ENCODE data around the gene PDE9A. TPM values are rescaled to one million over a fixed set of nuclear protein-coding genes. Genes with fewer than 3 reads are reported as not detected.

Gene PDE9A
- total RNA-seq, 1 donor from 2014 or later = 16.7 TPM

GRCh38 chr21:42644223-42645208 lies 8.9 kb upstream of the PDE9A start:
- DNase-seq = no peak

GRCh38 chr21:42645211-42646075 lies 8.0 kb upstream of the PDE9A start:
- no peak for DNase-seq

- no peak for DNase-seq
These were observed 7.2 kb upstream of the PDE9A start for GRCh38 chr21:42646076-42646825.

DNA sequence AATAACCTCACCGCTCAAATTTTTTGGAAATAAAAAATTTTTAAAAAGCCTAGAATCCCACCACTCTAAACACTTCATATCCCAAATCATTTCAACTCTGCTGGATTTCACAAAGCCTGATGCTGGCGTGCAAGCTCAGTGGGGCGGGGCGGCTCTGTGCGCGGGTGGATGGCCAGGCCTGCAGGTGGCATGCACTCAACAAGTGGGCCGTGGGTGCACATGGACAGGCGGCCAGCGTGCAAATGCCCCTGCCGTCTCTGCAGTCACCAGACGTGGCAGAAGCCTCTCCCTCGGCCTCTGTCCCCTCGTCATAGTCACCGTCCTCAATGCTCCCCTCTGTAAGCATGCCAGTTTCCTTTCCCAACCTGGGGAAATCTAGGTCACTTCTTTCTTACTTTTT lies 6.6 kb upstream of the PDE9A start:
- no peak for DNase-seq

- DNase-seq = no peak
These were observed 4.8 kb upstream of the PDE9A start for GRCh38 chr21:42648606-42649005.

DNA sequence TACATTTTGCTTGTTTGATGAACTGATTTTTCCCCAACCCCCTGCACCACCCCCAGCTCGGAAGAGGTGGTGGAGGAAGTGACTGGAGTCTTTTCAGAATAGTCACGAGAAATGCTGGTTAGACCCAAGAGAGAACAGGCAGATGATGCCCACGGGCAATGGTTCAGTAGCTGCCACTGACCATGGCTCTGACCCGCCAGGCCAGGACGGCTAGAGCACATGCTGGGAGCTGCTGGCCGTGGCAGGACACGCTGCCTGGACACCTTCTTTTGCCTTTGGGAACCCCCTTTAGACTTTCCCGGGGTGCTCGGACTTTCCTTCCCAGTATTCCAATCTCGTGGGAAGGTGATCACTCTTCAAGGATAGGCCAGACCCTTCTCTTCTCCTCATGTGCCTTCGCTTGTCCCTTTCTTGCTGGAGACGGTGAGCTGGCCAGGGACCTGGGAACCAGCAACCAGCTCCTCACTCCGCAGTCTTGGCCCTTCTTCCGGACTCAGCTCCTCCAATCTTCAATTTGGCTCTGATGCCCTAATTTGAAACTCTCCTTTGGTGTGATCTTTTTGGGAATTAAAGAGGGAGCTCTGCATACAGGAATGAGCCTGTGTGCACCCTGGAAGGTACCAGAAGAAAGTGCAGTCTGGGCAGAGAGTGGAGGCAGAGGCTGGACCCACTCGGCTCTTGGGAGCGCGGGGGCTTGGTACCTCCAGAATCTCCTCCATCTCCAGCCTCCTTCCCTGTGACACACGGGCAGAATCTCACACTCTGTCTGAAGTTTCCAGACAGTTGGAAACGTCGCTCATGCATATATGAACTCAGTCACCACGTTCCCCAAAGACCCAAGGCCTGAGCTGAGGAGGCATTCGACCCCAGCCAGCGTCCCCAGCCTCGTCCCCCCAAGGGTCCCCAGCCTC lies 4.0 kb upstream of the PDE9A start:
- DNase-seq = no peak

GRCh38 chr21:42650033-42650370 lies 3.4 kb upstream of the PDE9A start:
- DNase-seq = no peak

DNA sequence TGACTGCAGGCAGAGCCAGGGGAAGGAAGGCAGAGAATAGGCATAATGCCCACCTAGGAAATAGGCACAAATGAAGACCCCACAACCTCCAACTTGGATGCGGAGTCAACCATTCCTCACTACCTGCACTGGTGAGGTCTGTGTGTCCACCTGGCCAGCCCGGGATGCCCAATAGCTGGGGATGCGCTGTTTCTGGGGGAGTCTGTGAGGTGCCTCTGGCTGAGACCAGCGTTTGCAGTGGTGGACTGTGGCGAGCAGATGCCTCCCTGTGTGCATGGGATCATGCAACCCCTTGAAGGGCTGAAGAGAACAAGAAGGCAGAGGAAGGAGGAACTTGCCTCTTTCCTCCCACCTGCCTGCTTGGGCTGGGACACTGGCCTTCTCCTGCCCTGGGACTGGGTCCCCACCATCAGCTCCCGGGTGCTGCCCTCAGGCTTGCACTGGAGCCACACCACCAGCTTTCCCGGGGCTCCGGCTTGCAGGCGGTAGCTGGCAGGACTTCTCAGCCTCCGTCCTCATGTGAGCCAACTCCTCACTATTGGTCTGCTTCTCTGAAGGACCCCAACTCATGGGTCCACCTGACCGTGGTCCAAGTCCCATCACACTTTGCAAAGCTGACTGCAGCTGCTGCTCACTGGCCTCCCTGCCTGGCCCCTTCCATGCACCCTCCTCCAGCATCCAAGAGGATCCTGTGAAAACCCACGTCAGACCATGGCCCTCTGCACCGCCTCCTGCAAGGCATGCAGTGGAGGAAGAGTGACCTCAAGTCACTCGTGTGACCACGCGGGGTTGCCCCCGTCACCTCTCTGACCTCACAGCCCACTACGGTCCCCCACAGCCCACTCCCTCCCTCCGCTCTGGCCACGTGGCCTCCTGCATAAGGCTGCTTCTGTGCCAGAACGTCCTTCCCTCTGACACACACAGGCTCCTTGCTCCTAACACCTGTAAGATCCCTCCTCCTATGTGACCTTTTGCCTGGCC lies 2.7 kb upstream of the PDE9A start:
- DNase-seq = no peak

DNA sequence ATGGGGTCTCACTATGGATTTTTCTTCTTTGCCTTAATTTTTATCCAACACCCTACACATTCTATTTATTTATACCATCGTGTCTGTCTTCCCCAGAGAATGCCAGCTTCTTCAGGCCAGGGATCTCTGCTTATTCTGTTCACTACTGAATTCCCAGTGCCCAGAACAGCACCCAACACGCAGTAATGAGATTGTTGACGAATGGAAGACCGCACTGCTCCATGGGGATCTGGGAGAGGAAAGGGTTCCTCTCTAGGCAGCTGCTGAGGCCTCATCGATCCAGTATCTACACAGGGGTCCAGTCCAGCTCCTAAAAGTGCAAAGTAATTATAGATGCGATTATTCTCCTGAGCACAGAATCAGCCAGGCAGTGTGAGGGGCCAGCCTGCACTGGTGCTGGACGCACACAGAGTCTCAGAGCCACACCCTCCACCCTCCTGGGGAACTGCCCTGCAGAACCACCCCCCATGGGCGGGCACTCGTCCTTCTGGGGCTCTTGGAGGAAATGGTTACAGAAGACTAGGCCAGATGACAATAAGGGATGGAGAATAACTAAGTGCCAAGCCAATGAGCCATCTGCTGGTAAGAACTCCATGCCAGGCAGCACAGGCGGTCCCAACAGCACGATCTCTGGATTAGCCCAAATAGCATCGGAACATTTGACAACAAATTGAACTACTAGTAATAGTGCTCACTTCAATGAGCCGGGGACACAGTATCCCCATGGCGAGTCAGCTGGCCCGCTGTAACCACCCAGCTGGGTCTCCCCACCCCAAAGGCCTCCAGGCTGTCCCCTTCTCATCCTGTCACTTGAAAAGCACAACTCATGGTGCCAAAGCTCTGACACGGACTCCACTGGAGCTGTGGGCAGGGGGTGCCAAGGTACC lies 1.7 kb upstream of the PDE9A start:
- no peak for DNase-seq

DNA sequence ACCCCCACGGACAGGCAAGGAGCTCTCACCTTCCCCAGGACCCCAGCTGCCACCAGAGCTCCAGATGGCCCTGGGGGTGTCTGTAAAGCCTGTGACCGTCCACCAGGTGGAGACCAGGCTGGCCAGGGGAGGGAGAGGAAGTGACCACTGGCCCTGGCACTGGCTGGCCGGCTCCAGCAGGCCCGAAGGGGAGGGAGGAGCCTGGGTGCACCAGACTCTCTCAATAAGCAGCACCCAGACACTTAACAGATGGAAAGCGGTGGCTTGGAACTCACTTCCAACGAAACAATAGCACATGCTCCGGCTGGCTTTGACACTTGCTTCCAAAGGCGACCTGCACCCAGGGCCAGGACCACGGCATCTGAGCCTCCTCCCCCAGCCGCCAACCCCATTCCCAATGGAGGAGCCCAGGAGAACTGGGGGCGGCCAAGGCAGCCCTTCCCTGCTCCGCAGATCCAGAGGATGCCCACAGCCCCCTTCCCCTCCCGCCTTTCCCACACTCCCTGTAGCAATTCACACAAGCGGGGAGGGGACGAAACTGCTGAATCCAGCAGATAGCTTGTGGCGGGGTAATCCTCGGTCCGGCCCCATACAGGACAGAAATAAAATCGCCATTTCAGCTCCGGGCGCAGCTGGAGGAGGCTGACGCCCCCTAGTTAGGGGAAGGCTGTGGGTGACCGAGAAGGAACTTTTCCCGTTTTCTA lies 742 bp upstream of the PDE9A start:
- DNase-seq = peak; percentile 30

- no peak for DNase-seq
These were observed 925 bp downstream of the PDE9A start for GRCh38 chr21:42654179-42654912.

DNA sequence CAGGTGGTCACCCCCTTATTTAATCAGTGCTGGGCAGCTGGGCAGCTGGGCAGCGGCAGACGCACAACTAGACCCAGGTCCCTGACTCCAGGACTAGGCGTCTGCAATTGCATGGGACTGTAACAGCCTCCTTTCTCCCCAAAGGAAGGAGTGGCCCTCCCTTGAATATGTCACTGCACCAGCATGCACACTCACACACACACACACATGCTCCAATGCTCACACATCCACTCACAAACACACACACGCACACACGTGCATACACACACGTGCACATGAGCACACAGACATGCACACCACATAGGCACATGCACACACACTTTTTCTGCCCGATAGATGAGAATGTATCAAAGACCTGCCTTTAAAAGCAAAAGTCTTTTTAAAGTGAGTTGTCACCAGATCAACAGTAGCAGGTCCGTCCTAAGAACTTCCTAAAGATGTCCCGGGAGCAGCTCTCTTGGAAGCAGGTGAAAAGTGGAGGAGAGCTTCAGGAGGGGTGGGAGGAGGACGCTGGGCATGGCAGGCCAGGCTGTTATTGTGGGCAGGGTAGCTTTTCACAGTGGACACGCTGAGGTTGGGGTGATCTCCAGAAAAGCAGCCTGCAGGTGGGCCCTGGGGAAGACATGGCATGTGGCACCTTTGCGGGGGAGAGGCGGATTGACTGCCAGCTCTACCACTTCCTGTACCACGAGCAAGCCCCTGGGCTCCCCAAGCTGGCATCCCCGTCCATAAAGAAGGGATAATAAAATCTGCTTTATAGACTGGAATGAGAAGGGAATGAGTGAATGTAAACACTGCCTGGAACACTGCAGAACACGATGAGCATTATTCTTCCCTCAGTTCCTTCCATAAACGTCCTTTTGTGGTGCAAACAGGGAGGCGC lies 1.7 kb downstream of the PDE9A start:
- DNase-seq = no peak

GRCh38 chr21:42655796-42656770 lies 2.7 kb downstream of the PDE9A start:
- no peak for DNase-seq

DNA sequence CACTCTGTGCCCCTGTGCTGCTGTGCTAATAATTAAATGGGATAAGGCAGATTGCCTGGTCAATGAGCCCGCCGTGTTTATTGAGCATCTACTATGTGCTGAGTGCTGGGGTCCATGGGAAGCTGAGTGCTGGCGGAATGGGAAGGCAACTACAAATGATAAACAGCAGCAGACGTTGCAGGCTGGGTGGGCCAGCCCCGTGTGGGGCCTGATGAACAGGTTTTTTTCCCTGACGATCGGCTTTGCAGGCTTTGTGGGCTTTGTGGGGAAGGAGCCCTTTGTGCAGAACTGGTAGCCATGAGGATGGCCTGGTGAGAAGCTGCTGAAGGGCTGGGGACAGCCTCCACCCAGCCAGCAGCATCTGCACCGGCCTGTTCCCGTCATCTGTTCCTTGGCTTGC lies 3.5 kb downstream of the PDE9A start:
- DNase-seq = no peak

- DNase-seq = no peak
These were observed 4.4 kb downstream of the PDE9A start for GRCh38 chr21:42657676-42658319.

Measured in occipital lobe (tissue), 2 donors.